ENCODE results near the gene BCAR3. TPM values are rescaled to one million over a fixed set of nuclear protein-coding genes. Genes with fewer than 3 reads are reported as not detected.

Gene BCAR3
- total and polyA plus RNA-seq, 2 of the 4 experiments (the other 2 are of a cell fraction) = 41.4 to 46.4 TPM

DNA sequence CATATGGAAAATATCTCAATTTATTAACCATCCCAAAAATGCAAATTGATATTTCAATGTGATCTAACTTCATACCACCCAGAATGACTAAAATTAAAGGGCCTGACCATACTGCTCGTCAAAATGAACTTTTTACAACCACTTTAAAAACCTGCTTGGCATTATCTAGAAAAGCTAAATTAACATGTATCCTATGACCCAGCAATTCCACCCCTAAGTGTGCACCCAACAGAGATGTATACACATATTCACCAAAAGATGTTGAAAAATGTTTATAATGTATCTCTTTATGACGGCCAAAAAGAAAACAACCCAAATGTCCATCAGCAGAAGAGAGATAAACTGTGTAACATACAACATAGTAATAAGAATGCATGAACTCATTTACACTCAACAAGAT lies 1.6 kb upstream of the BCAR3 start:
- DNase-seq (no peak), ATAC-seq (ENCODE audit: low read depth) (no peak)
- intact Hi-C loops (cut with micrococcal nuclease) (loop anchor here (5.0 kb wide), 1 partner anchor 54 kb away; no protein-coding TSS in a partner anchor), dilution Hi-C loops (cut with HindIII; ENCODE audit: low sequenced_read_pairs, unreplicated experiment) (no loop called here), in situ Hi-C loops (cut with MboI; ENCODE audit: low sequenced_read_pairs) (no loop called here)
- Histone ChIP-seq H2BK20ac (ENCODE audit: low read depth, low read length) (no peak overlapping the region), H4K8ac (ENCODE audit: low read depth in 2 of 2, low read length in 2 of 2) (no peak overlapping the region), H3K56ac (ENCODE audit: extremely low read depth, insufficient read depth, low read length) (no peak overlapping the region), H4K91ac (ENCODE audit: insufficient read depth, low read depth, low read length) (no peak overlapping the region), H2BK120ac (ENCODE audit: low read depth, low read length) (no peak overlapping the region), H2BK5ac (ENCODE audit: low read depth, low read length, poor library complexity, severe bottlenecking) (no peak overlapping the region), H3K79me1 (ENCODE audit: low read depth in 1 of 2, low read length in 2 of 2) (peaks cover 0 to 33% of the 10 kb centered on the region in 2 experiments; a peak in 3 of 4 replicates), H3K18ac (ENCODE audit: low read depth, low read length) (no peak overlapping the region), H3K14ac (replicated peaks; ENCODE audit: low read depth, low read length) (no peak overlapping the region), H2AK9ac (replicated peaks; ENCODE audit: low read depth, low read length, poor library complexity) (no peak overlapping the region), H2AK5ac (ENCODE audit: low read depth, low read length) (no peak overlapping the region), H3K4me2 (ENCODE audit: low read depth, low read length) (no peak overlapping the region), H3K4ac (ENCODE audit: low read depth, low read length) (no peak overlapping the region), H3K23ac (ENCODE audit: low read depth, low read length) (no peak overlapping the region), H3K9ac (ENCODE audit: low read depth, low read length) (no peak overlapping the region), H4K5ac (ENCODE audit: low read depth, low read length) (no peak overlapping the region), H3K27me3 (ENCODE audit: control insufficient read depth, insufficient read depth, low read length) (no peaks in the 10 kb centered on the region), H3K9me3 (ENCODE audit: control insufficient read depth, insufficient read depth, low read length) (no peaks in the 10 kb centered on the region), H3K27ac (ENCODE audit: insufficient read depth, low read length) (no peak overlapping the region), H3K9me1 (ENCODE audit: insufficient read depth, low read length) (peaks cover 8% of the 10 kb centered on the region; the same call in 1 of the 2 replicates), H3K4me3 (ENCODE audit: insufficient read depth, low read depth, low read length) (no peak overlapping the region), H4K20me1 (ENCODE audit: insufficient read depth, low read length) (peaks cover 19% of the 10 kb centered on the region; the same call in 1 of the 2 replicates), H2AFZ (replicated peaks; ENCODE audit: low read length, poor library complexity) (no peak overlapping the region), H3K36me3 (ENCODE audit: control insufficient read depth, insufficient read depth, low read length) (no peaks in the 10 kb centered on the region; the same call in 1 of the 2 replicates), H2BK15ac (ENCODE audit: low read depth, low read length) (no peak overlapping the region), H3K4me1 (ENCODE audit: control insufficient read depth, insufficient read depth, low read length) (peaks cover 6% of the 10 kb centered on the region)
- BruUV-seq (replicated peaks) = no TSS peak
- TF ChIP-seq, protein P1, sequence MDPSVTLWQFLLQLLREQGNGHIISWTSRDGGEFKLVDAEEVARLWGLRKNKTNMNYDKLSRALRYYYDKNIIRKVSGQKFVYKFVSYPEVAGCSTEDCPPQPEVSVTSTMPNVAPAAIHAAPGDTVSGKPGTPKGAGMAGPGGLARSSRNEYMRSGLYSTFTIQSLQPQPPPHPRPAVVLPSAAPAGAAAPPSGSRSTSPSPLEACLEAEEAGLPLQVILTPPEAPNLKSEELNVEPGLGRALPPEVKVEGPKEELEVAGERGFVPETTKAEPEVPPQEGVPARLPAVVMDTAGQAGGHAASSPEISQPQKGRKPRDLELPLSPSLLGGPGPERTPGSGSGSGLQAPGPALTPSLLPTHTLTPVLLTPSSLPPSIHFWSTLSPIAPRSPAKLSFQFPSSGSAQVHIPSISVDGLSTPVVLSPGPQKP (IDR thresholded peaks at IDR 0.05; ENCODE audit: borderline replicate concordance, low read depth, low read length) = no peak
- TF ChIP-seq NFE2L2 (IDR thresholded peaks at IDR 0.05; ENCODE audit: low read depth, low read length) (no peak), MXI1 (IDR thresholded peaks at IDR 0.05; ENCODE audit: borderline replicate concordance, low read depth, low read length) (no peak), SMC3 (IDR thresholded peaks at IDR 0.05; ENCODE audit: low read depth, low read length) (no peak), CEBPB (IDR thresholded peaks at IDR 0.05; ENCODE audit: low read depth, low read length) (no peak), RCOR1 (IDR thresholded peaks at IDR 0.05; ENCODE audit: insufficient replicate concordance, low read length) (no peak)
- TF ChIP-seq, protein P2, sequence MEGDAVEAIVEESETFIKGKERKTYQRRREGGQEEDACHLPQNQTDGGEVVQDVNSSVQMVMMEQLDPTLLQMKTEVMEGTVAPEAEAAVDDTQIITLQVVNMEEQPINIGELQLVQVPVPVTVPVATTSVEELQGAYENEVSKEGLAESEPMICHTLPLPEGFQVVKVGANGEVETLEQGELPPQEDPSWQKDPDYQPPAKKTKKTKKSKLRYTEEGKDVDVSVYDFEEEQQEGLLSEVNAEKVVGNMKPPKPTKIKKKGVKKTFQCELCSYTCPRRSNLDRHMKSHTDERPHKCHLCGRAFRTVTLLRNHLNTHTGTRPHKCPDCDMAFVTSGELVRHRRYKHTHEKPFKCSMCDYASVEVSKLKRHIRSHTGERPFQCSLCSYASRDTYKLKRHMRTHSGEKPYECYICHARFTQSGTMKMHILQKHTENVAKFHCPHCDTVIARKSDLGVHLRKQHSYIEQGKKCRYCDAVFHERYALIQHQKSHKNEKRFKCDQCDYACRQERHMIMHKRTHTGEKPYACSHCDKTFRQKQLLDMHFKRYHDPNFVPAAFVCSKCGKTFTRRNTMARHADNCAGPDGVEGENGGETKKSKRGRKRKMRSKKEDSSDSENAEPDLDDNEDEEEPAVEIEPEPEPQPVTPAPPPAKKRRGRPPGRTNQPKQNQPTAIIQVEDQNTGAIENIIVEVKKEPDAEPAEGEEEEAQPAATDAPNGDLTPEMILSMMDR (conservative IDR thresholded peaks at IDR 0.05; ENCODE audit: low read depth, low read length) = no peak
- TF ChIP-seq, protein P3, sequence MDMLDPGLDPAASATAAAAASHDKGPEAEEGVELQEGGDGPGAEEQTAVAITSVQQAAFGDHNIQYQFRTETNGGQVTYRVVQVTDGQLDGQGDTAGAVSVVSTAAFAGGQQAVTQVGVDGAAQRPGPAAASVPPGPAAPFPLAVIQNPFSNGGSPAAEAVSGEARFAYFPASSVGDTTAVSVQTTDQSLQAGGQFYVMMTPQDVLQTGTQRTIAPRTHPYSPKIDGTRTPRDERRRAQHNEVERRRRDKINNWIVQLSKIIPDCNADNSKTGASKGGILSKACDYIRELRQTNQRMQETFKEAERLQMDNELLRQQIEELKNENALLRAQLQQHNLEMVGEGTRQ (IDR thresholded peaks at IDR 0.05; ENCODE audit: low read depth, low read length) = no peak
- ChIA-PET POLR2A (ENCODE audit: unreplicated experiment) (no interaction called here), CTCF (interaction anchor here (2.4 kb wide), 1 partner anchor 54 kb away, joined by 7 read pairs; no protein-coding TSS in a partner anchor)
- WGBS, 2 experiments (ENCODE audit: extremely low coverage in 2 of 2, insufficient read length in 1 of 2) = no CpG with 5 or more reads among the region's 2 CpGs

Data from IMR-90 (cell line).